SU-DHL-6 (cell line): ENCODE results near the gene ADAD2.

ENCODE experiments used
- CTCF ChIP-seq: fragments of 200-600 bp; sonication (generic); IDR thresholded peaks from one replicate; pipeline ENCODE4 v1.5.1; 2017; ENCODE audit warnings: antibody characterized with exemption, mild to moderate bottlenecking, low read length, moderate library complexity; ENCODE audit not compliant: insufficient read depth, poor library complexity, severe bottlenecking
- EZH2phosphoT487 ChIP-seq: fragments of 200-600 bp; sonication (generic), shearing (Covaris generic); conservative IDR thresholded peaks from 2 replicates; pipeline ENCODE4 v1.6.1; 2018; ENCODE audit warnings: mild to moderate bottlenecking, antibody characterized with exemption, low read length, moderate library complexity, mixed read lengths

GRCh38 chr16:84196101-84196500 lies 5.1 kb downstream of the ADAD2 start:
- TF ChIP-seq CTCF (no peak), EZH2phosphoT487 (no peak)
